Upper lobe of left lung (tissue), 6 donors: ENCODE data around the gene MBP. TPM values are rescaled to one million over a fixed set of nuclear protein-coding genes. Genes with fewer than 3 reads are reported as not detected.

Experiments
- ATAC-seq, 2 donors: fragments of 200-7000 bp; cut with Tn5 transposase; one replicate each; pipeline ENCODE4 v1.9.1; 2022; ENCODE audit warnings: mild to moderate bottlenecking in 2 of 2, moderate library complexity in 2 of 2; ENCODE audit not compliant: low FRiP score in 2 of 2
- DNase-seq, 2 donors: peaks; one replicate each; pipeline ENCODE4 v3.0.0-alpha.2; 2019 to 2020
- H3K27ac ChIP-seq, 4 donors: fragments of 200-600 bp; sonication (generic); one replicate each; pipeline ENCODE4 v1.5.1; 2016 to 2019
- H3K27me3 ChIP-seq, 4 donors: fragments of 200-600 bp; sonication (generic); one replicate each; pipeline ENCODE4 v1.5.1; 2017 to 2019
- H3K36me3 ChIP-seq, 4 donors: fragments of 200-600 bp; sonication (generic); one replicate each; pipeline ENCODE4 v1.5.1; 2016 to 2019
- H3K4me1 ChIP-seq, 4 donors: fragments of 200-600 bp; sonication (generic); one replicate each; pipeline ENCODE4 v1.5.1; 2018 to 2019
- H3K4me3 ChIP-seq, 4 donors: fragments of 200-600 bp; sonication (generic); one replicate each; pipeline ENCODE4 v1.5.1; 2017 to 2019; ENCODE audit warnings: mild to moderate bottlenecking in 2 of 4, moderate library complexity in 1 of 4
- H3K9me3 ChIP-seq, 4 donors: fragments of 200-600 bp; sonication (generic); one replicate each; pipeline ENCODE4 v1.5.1; 2018 to 2019
- CTCF ChIP-seq, 6 experiments: fragments of 450-650 bp in 4 of 6; fragments of 200-600 bp in 2 of 6; sonication (generic) in 2 of 6; IDR thresholded peaks; one replicate each; pipeline ENCODE4 v1.5.1; 2016 to 2019; ENCODE audit warnings: antibody characterized with exemption in 6 of 6
- EP300 ChIP-seq, 4 donors: sonication (generic); formaldehyde crosslinking; IDR thresholded peaks; one replicate each; pipeline ENCODE4 v1.5.1; 2017; ENCODE audit warnings: antibody characterized with exemption in 4 of 4, control low read depth in 2 of 4
- POLR2A ChIP-seq, 4 donors: fragments of 450-650 bp; IDR thresholded peaks; one replicate each; pipeline ENCODE4 v1.5.1; 2016 to 2017; ENCODE audit warnings: antibody characterized with exemption in 4 of 4, mild to moderate bottlenecking in 2 of 4
- POLR2AphosphoS5 ChIP-seq, 2 donors: sonication (generic); formaldehyde crosslinking; IDR thresholded peaks; one replicate each; pipeline ENCODE4 v1.5.1; 2017; ENCODE audit warnings: antibody characterized with exemption in 2 of 2
- WGBS, 2 donors: methylation state at CpG; one replicate each; pipeline ENCODE4 v1.1.5; 2017 to 2018; 5-methylcytosine and 5-hydroxymethylcytosine counted together
- total RNA-seq, 6 donors: library from RNA; depleted of rRNA in 4 of 6; stranded (reverse); fragments of >200 nt in 4 of 6; gene quantifications; one replicate each; pipeline versions ENCODE4 v1.1.0 to v1.2.1, GENCODE V29; 2016 to 2021
- donor health status: DM: no; HTN: no; CAD: no; lungs with moderate emphysema.
- donor health status: DM: no; HTN: yes; CAD: no; lungs with severe emphysema.

Gene MBP
- total RNA-seq, 6 donors from 2014 or later, result 55.5 to 87.6 (median 68.8) TPM

- Histone ChIP-seq H3K27me3 (no peaks in the 10 kb centered on the region), H3K36me3 (no peaks in the 10 kb centered on the region), H3K4me1 (no peaks in the 10 kb centered on the region), H3K9me3 (no peaks in the 10 kb centered on the region), H3K27ac (no peak overlapping the region), H3K4me3 (no peak overlapping the region)
- TF ChIP-seq CTCF (IDR thresholded peaks at IDR 0.05) (no peak), POLR2A (IDR thresholded peaks at IDR 0.05) (no peak), POLR2AphosphoS5 (IDR thresholded peaks at IDR 0.05) (no peak), EP300 (IDR thresholded peaks at IDR 0.05) (no peak)
- DNase-seq (no peak), ATAC-seq (no peak)
- 90% methylated on average over 22 of the region's 22 CpGs for WGBS, 2 donors
Observed at GRCh38 chr18:77151772-77152520, 19.4 kb upstream of the MBP start.

- H3K36me3 ChIP-seq, result no peaks in the 10 kb centered on the region
- 81 to 85% methylated on average over 8 of the region's 8 CpGs for WGBS, 2 donors
Observed at GRCh38 chr18:77151033-77151771, 18.6 kb upstream of the MBP start.

GRCh38 chr18:77150588-77150987 is 18.0 kb upstream of the MBP start:
- Histone ChIP-seq H3K4me1 (no peaks in the 10 kb centered on the region), H3K9me3 (no peaks in the 10 kb centered on the region), H3K27ac (no peak overlapping the region), H3K4me3 (no peak overlapping the region), H3K27me3 (no peaks in the 10 kb centered on the region), H3K36me3 (no peaks in the 10 kb centered on the region)
- ATAC-seq (no peak), DNase-seq (no peak)
- no peak for TF ChIP-seq POLR2AphosphoS5 (IDR thresholded peaks at IDR 0.05)
- no peak for TF ChIP-seq CTCF (IDR thresholded peaks at IDR 0.05)
- no peak for TF ChIP-seq POLR2A (IDR thresholded peaks at IDR 0.05)
- TF ChIP-seq EP300 (IDR thresholded peaks at IDR 0.05), result no peak
- WGBS, 2 donors, result 87 to 93% methylated on average over 4 of the region's 4 CpGs

More at GRCh38 chr18:77151033-77151771, 18.6 kb upstream of the MBP start:
- no peak for DNase-seq
- Histone ChIP-seq H3K4me3 (no peak overlapping the region), H3K9me3 (no peaks in the 10 kb centered on the region), H3K27ac (no peak overlapping the region), H3K4me1 (no peaks in the 10 kb centered on the region), H3K27me3 (no peaks in the 10 kb centered on the region)
- ATAC-seq, result no peak
- TF ChIP-seq CTCF (IDR thresholded peaks at IDR 0.05) (no peak), POLR2AphosphoS5 (IDR thresholded peaks at IDR 0.05) (no peak), EP300 (IDR thresholded peaks at IDR 0.05) (no peak)

- H3K36me3 ChIP-seq, result no peaks in the 10 kb centered on the region
- ATAC-seq (no peak), DNase-seq (no peak)
- TF ChIP-seq POLR2AphosphoS5 (IDR thresholded peaks at IDR 0.05) (no peak), POLR2A (IDR thresholded peaks at IDR 0.05) (no peak), CTCF (IDR thresholded peaks at IDR 0.05) (no peak), EP300 (IDR thresholded peaks at IDR 0.05) (no peak)
- no peak overlapping the region for H3K27ac ChIP-seq
- no peak overlapping the region for H3K4me3 ChIP-seq
- WGBS, 2 donors, result 84 to 90% methylated on average over 2 of the region's 2 CpGs
- H3K4me1 ChIP-seq, result no peaks in the 10 kb centered on the region
- H3K9me3 ChIP-seq, result peaks cover 0 to 5% (median 4%) of the 10 kb centered on the region in 4 donors
- H3K27me3 ChIP-seq, result no peaks in the 10 kb centered on the region
Observed at GRCh38 chr18:77148289-77148688, 15.7 kb upstream of the MBP start.
